ENCODE results near the gene OSTF1. TPM values are rescaled to one million over a fixed set of nuclear protein-coding genes. Genes with fewer than 3 reads are reported as not detected.

OSTF1 gene
- total RNA-seq, 8 experiments from 2014 or later: 4.2 to 22.3 (median 7.3) TPM

DNA sequence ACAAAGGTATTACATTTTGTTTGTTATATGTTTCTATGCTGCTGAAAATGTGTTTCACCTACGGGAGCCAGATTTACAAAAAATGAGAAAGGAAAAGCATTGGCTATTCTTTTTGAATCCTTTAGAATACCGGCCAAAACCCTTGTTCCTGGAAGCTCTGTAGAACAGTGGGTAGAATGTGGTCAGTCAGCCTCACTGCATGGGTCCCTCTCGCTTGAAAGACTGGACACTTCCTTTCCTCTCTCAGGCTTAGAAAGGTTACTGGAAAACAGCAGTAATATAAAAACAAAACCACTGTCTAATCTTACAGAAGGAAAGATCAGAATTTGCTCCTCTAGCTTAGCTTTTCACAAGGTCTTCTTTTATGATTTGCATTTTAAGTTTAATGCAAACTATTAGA is 45.1 kb downstream of the OSTF1 start:
- Histone ChIP-seq H3K4me1 (replicated peaks in 1 of 2) (no peaks in the 10 kb centered on the region), H3K4me3 (no peak overlapping the region), H3K27ac (no peak overlapping the region)
- 70 to 100% (median 82%) methylated on average over 1 to 3 of the region's 3 CpGs; no CpG with 5 or more reads in 1 of the 10 experiments for WGBS, 10 experiments
- in situ Hi-C loops (cut with MboI; ENCODE audit: low pct_unique_long_range_greater_than_20kb in 2 of 9, low sequenced_read_pairs in 9 of 9, unreplicated experiment in 9 of 9): no loop called here
- ATAC-seq (replicated peaks in 6 of 8): no peak

DNA sequence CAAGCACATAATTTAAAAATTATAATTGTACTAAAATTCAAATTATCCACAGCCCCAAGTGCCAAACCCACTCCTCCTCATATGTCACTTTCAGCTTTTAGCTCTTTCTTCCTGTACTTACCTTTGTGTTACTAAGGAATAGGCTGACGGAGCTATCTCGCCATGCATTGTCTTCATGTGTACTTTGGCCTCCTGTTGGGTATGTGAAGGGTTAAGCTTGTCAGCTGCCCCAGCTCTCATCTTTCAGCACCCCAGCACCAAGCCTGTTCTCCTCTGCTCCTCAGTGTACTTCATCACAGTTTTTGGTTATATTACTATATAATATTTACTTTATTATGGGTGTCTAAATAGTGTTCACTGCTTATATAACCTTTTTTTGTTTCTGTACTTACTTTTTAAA is 46.2 kb downstream of the OSTF1 start:
- H3K4me1 ChIP-seq (replicated peaks in 1 of 2): no peaks in the 10 kb centered on the region
- no peak overlapping the region for H3K27ac ChIP-seq
- 60 to 100% (median 81%) methylated on average over 2 of the region's 2 CpGs; no CpG with 5 or more reads in 7 of the 10 experiments for WGBS, 10 experiments
- in situ Hi-C loops (cut with MboI; ENCODE audit: low pct_unique_long_range_greater_than_20kb in 2 of 9, low sequenced_read_pairs in 9 of 9, unreplicated experiment in 9 of 9): no loop called here
- ATAC-seq (replicated peaks in 6 of 8): no peak
- H3K4me3 ChIP-seq: no peak overlapping the region

DNA sequence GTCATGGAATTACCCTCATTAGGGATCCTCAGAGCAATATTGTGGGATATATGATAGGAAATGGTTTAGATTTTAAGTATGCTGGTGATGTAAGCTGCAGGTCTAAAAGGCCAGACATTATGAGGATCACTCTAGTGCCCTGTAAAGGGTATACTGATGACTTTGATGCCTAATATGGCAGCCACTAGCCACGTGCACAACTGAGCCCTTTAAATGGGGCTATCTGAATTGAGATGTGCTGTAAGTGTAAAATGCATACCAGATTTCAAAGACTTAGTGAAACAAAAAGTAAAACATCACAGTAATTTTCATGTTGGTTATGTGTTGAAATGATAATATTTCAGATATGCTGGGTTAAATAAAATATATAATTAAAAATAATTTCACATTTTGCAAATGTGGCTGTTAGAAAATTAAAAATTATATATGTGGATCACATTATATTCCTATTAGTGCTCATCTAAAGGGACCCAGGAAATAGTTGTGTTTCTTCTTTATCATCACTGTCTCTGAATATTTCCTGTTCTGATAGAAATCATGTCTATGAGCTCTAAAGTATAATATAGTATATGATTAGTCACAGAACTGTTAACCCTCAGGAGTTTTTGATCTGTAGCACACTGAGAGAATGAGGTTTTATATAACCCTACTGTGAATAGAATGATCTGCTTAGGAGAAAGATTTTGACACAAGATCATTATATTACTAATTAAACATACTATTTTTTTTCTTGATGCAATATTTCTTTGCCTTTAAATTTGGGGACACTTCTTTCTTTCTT is 50.1 kb downstream of the OSTF1 start:
- H3K4me3 ChIP-seq: no peak overlapping the region
- WGBS, 10 experiments: 0 to 83% (median 81%) methylated on average over 1 of the region's 1 CpG; no CpG with 5 or more reads in 6 of the 10 experiments
- no peak overlapping the region for H3K27ac ChIP-seq
- no peak for ATAC-seq (replicated peaks in 6 of 8)
- in situ Hi-C loops (cut with MboI; ENCODE audit: low pct_unique_long_range_greater_than_20kb in 2 of 9, low sequenced_read_pairs in 9 of 9, unreplicated experiment in 9 of 9): no loop called here
- no peaks in the 10 kb centered on the region for H3K4me1 ChIP-seq (replicated peaks in 1 of 2)

DNA sequence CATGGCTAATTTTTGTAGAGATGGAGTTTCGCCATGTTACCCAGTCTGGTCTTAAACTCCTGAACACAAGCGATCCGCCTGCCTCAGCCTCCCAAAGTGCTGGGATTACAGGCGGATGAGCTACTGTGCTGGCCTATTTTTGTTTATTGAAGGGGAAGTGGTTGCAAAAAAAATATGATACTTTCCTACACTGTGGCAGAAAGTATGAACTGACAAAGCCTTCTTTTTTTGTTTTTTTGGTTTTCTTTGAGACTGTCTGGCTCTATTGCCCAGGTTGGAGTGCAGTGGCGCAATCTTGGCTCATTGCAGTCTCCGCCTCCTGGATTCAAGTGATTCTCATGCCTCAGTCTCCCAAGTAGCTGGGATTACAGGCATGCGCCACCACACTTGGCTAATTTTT is 50.9 kb downstream of the OSTF1 start:
- Histone ChIP-seq H3K27ac (no peak overlapping the region), H3K4me1 (replicated peaks in 1 of 2) (no peaks in the 10 kb centered on the region), H3K4me3 (no peak overlapping the region)
- 80 to 100% (median 98%) methylated on average over 1 to 7 of the region's 7 CpGs; no CpG with 5 or more reads in 2 of the 10 experiments for WGBS, 10 experiments
- ATAC-seq (replicated peaks in 6 of 8): no peak
- in situ Hi-C loops (cut with MboI; ENCODE audit: low pct_unique_long_range_greater_than_20kb in 2 of 9, low sequenced_read_pairs in 9 of 9, unreplicated experiment in 9 of 9): no loop called here

DNA sequence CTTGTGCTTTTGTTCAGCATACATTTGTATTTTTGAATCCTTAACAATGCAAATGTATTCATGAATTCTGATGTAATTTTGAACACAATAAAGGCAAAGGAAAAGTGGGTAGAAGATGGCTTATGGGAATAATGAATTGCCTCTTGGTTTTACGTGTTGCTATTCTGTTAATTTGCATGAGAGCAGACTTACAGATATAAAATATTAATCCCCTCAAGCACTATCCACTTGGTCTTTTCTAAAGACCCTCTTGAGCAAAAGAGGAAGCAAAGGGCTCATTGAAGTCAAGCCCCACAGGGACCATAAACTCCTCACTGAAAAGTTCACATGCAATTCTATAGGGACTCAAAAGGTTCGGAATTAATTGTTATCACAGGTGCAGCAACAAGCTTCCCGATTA is 51.9 kb downstream of the OSTF1 start:
- in situ Hi-C loops (cut with MboI; ENCODE audit: low pct_unique_long_range_greater_than_20kb in 2 of 9, low sequenced_read_pairs in 9 of 9, unreplicated experiment in 9 of 9): no loop called here
- no peak overlapping the region for H3K27ac ChIP-seq
- no peak overlapping the region for H3K4me3 ChIP-seq
- no peaks in the 10 kb centered on the region for H3K4me1 ChIP-seq (replicated peaks in 1 of 2)
- WGBS, 10 experiments: 60 to 100% (median 76%) methylated on average over 1 to 3 of the region's 3 CpGs; no CpG with 5 or more reads in 1 of the 10 experiments
- ATAC-seq (replicated peaks in 6 of 8): no peak

DNA sequence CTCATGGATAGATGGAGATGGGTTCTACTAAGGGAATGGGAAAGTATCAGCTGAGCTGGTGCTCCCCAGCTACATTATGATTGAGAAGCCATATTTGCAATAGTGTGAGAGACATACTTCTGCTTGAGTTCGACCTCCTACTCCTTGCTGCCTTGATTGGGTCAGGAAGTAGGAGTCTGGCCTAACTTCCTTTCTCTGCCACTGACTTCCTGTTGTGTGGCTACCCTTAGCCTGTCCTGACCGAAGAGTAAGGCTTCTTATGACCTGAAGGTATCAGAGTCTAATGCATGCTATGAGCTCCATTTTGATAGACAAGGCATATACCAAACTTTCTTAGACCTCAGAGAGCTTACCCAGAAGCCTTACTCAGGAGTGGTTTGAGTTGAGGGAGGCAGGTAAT is 53.9 kb downstream of the OSTF1 start:
- H3K4me3 ChIP-seq: no peak overlapping the region
- no peak overlapping the region for H3K27ac ChIP-seq
- in situ Hi-C loops (cut with MboI; ENCODE audit: low pct_unique_long_range_greater_than_20kb in 2 of 9, low sequenced_read_pairs in 9 of 9, unreplicated experiment in 9 of 9): no loop called here
- no peak for ATAC-seq (replicated peaks in 6 of 8)
- WGBS, 10 experiments: 49 to 100% (median 68%) methylated on average over 1 to 2 of the region's 2 CpGs; no CpG with 5 or more reads in 5 of the 10 experiments
- H3K4me1 ChIP-seq (replicated peaks in 1 of 2): no peaks in the 10 kb centered on the region

DNA sequence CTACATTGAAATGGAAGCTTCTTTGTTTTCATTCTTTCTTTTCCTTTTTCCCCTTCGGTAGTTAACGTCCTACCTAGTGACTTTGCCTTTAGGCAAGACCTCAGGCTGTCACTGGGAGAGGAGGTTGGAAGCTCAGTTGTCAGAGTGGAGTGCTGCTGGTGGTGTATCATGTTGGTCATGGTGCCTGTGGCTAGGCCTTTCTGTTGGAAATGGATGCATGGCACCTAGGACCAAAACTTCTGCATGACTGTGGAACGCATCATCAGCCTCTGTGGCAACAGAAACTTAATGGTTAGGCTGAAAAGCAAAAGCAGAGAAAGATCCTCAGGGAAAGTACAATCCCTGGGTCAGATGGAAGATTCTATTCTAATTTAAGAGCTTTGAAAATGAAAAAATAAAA is 57.9 kb downstream of the OSTF1 start:
- no peak overlapping the region for H3K27ac ChIP-seq
- ATAC-seq (replicated peaks in 6 of 8): no peak
- H3K4me3 ChIP-seq: no peak overlapping the region
- 67 to 100% (median 89%) methylated on average over 1 to 3 of the region's 3 CpGs; no CpG with 5 or more reads in 4 of the 10 experiments for WGBS, 10 experiments
- H3K4me1 ChIP-seq (replicated peaks in 1 of 2): no peaks in the 10 kb centered on the region
- in situ Hi-C loops (cut with MboI; ENCODE audit: low pct_unique_long_range_greater_than_20kb in 2 of 9, low sequenced_read_pairs in 9 of 9, unreplicated experiment in 9 of 9): no loop called here

DNA sequence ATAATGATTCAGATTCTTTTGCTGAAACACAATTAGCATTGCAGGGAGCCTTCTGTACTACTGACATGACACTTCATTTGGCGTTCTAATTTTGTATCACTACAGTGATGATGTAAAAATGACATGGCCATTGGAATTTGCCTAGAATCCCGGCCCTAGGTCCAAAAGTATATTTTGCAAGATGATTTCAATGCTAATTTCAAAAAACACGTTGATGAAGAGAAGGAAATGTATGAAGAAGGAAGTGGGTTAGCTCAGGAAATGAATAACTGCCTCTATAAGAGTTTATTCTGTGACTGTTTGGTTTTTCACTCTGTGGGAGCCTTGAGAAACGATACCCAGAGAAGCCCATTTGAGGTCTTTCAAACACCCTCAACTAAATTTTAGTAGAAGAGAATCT is 59.3 kb downstream of the OSTF1 start:
- in situ Hi-C loops (cut with MboI; ENCODE audit: low pct_unique_long_range_greater_than_20kb in 2 of 9, low sequenced_read_pairs in 9 of 9, unreplicated experiment in 9 of 9): no loop called here
- 12 to 86% (median 55%) methylated on average over 1 to 4 of the region's 4 CpGs for WGBS, 10 experiments
- H3K4me1 ChIP-seq (replicated peaks in 1 of 2): no peaks in the 10 kb centered on the region
- no peak overlapping the region for H3K27ac ChIP-seq
- ATAC-seq (replicated peaks in 6 of 8): peak in 1 of 8 experiments; percentile 49
- no peak overlapping the region for H3K4me3 ChIP-seq

DNA sequence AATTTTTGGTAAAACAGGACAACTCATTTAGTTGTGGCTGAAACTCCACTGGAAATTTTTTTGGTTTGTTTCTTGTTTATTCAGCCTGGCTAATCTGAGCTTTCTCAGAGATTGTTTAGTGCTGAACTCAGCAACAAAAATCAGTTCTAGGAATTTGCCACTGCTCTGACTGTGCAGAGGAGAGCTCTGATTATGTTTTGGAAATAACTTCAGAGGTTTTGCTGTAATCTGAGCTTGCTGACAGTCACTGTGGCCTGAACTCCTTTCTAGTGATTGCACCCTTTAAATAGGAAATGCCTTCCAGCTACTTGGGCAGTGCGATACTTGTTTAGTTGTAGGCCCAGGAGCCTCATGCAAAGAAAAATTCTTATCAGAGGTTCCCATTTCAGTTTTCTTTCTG is 60.2 kb downstream of the OSTF1 start:
- WGBS, 10 experiments: 50 to 100% (median 100%) methylated on average over 1 of the region's 1 CpG; no CpG with 5 or more reads in 5 of the 10 experiments
- H3K27ac ChIP-seq: no peak overlapping the region

DNA sequence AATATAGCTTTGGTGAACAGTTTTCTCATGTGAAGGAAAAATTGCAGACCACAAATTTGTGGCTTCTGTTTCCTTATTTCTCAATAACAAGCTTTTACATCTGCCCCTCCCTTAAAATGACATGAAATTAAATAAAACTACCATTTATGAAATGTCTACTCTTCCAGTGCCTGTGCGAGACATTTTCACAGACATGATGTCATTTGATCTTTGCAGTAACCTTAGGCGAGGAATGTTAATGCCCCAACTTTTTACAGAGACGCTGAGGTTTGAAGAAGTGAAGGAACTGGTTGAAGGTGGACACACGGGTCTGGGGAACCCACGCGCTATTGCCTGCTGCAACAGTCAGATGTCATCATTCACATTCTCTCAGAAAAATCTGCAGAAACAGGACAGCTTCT is 61.5 kb downstream of the OSTF1 start:
- H3K4me3 ChIP-seq: no peak overlapping the region
- in situ Hi-C loops (cut with MboI; ENCODE audit: low pct_unique_long_range_greater_than_20kb in 2 of 9, low sequenced_read_pairs in 9 of 9, unreplicated experiment in 9 of 9): no loop called here

More for the DNA sequence above, 60.2 kb downstream of the OSTF1 start:
- H3K4me1 ChIP-seq (replicated peaks in 1 of 2): no peaks in the 10 kb centered on the region
- in situ Hi-C loops (cut with MboI; ENCODE audit: low pct_unique_long_range_greater_than_20kb in 2 of 9, low sequenced_read_pairs in 9 of 9, unreplicated experiment in 9 of 9): no loop called here
- ATAC-seq (replicated peaks in 6 of 8): peak in 2 of 8 experiments; percentile 25 to 86
- H3K4me3 ChIP-seq: no peak overlapping the region

DNA sequence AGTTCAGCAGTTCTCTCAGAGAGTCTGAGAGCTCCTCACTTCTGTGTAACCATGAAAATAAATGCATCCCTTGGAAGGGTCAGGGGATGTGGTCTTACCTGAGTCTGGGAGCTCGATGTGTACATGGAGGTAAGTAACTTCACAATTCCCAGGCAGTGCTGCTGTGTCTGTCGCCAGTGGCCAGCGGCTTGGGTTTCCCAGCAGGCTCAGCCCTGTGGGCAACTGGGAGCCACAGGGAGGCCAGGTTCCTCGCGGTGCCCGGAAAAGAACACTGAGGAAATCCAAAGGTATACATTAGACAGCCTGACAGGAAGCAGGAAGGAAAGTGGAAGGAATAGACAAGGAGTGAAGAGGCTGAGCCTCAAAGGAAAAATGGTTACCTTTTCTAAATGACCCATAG is 62.2 kb downstream of the OSTF1 start:
- Histone ChIP-seq H3K27ac (no peak overlapping the region), H3K4me1 (replicated peaks in 1 of 2) (no peaks in the 10 kb centered on the region), H3K4me3 (no peak overlapping the region)
- no peak for ATAC-seq (replicated peaks in 6 of 8)
- in situ Hi-C loops (cut with MboI; ENCODE audit: low pct_unique_long_range_greater_than_20kb in 2 of 9, low sequenced_read_pairs in 9 of 9, unreplicated experiment in 9 of 9): no loop called here
- WGBS, 10 experiments: 56 to 74% (median 72%) methylated on average over 1 to 4 of the region's 6 CpGs; no CpG with 5 or more reads in 4 of the 10 experiments

More for the DNA sequence above, 61.5 kb downstream of the OSTF1 start:
- Histone ChIP-seq H3K4me1 (replicated peaks in 1 of 2) (no peaks in the 10 kb centered on the region), H3K27ac (no peak overlapping the region)
- ATAC-seq (replicated peaks in 6 of 8): no peak
- 40 to 100% (median 87%) methylated on average over 1 to 5 of the region's 6 CpGs; no CpG with 5 or more reads in 3 of the 10 experiments for WGBS, 10 experiments

DNA sequence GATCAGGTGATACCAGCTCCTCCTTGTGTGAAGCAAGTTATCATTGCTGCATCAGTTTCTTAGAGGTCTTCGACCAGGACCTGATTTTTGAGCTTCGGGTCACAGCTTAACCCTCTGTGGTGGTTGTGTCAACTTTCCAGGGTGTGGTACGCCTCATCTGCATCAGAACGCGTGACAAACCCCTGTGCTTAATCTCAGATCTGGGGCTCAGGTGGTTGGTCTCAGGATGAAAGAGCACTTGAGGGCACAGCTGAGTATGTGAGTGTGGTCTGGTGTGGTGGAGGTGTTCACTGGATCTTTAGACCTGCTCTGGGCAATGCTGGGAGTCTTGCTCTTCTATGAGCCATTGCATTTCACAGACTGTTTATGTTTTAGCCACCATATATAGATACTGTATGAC is 64.1 kb downstream of the OSTF1 start:
- WGBS, 10 experiments: 60 to 100% (median 80%) methylated on average over 1 to 5 of the region's 5 CpGs; no CpG with 5 or more reads in 4 of the 10 experiments
- ATAC-seq (replicated peaks in 6 of 8): no peak
- in situ Hi-C loops (cut with MboI; ENCODE audit: low pct_unique_long_range_greater_than_20kb in 2 of 9, low sequenced_read_pairs in 9 of 9, unreplicated experiment in 9 of 9): no loop called here
- Histone ChIP-seq H3K27ac (no peak overlapping the region), H3K4me1 (replicated peaks in 1 of 2) (no peaks in the 10 kb centered on the region), H3K4me3 (no peak overlapping the region)

DNA sequence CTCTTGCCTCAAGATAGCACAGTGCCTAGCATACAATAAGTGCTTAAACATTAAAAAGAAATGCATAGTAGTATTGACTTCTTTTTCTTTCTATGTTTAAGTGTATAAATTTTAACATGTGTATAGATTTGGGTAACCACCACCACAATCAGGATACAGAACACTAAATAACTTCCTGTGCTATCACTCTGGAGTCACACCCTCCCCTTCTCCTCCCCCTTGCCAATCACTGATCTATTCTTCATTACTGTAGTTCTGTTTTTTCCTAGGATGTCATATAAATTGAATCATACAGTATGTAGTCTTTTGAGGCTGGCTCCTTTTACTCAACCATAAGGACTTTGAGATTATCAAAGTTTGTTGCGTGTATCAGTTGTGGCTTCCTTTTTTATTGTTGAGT is 68.5 kb downstream of the OSTF1 start:
- 83 to 100% (median 100%) methylated on average over 1 of the region's 1 CpG; no CpG with 5 or more reads in 1 of the 10 experiments for WGBS, 10 experiments

More for the DNA sequence above, 68.5 kb downstream of the OSTF1 start:
- in situ Hi-C loops (cut with MboI; ENCODE audit: low pct_unique_long_range_greater_than_20kb in 2 of 9, low sequenced_read_pairs in 9 of 9, unreplicated experiment in 9 of 9): no loop called here
- Histone ChIP-seq H3K4me3 (no peak overlapping the region), H3K27ac (no peak overlapping the region), H3K4me1 (replicated peaks in 1 of 2) (no peaks in the 10 kb centered on the region)
- no peak for ATAC-seq (replicated peaks in 6 of 8)
